GM12878 (cell line): ENCODE results near the gene SLC25A3. TPM values are rescaled to one million over a fixed set of nuclear protein-coding genes. Genes with fewer than 3 reads are reported as not detected.

Experiments used
- BCL11A ChIP-seq: IDR thresholded peaks from 2 replicates; pipeline ENCODE4 v1.6.1; 2011; ENCODE audit warnings: low read depth, low read length
- BHLHE40 ChIP-seq, 2 experiments: fragments of 450-650 bp in 1 of 2; IDR thresholded peaks; 2 replicates each; pipeline ENCODE4 v1.6.1; 2011 to 2017; ENCODE audit warnings: low read depth in 2 of 2, borderline replicate concordance in 1 of 2, improper control_type of control experiment in 1 of 2, low read length in 1 of 2, mild to moderate bottlenecking in 1 of 2
- HDGF ChIP-seq: fragments of 450-650 bp; IDR thresholded peaks from 2 replicates; pipeline ENCODE4 v1.6.1; 2016; ENCODE audit warnings: antibody characterized with exemption
- MEF2A ChIP-seq: IDR thresholded peaks from 2 replicates; pipeline ENCODE4 v1.6.1; 2011; ENCODE audit warnings: low read depth, mild to moderate bottlenecking, low read length, moderate library complexity; ENCODE audit not compliant: insufficient read depth
- MTA2 ChIP-seq: fragments of 450-650 bp; IDR thresholded peaks from 2 replicates; pipeline ENCODE4 v1.6.1; 2016; ENCODE audit warnings: low read depth, mild to moderate bottlenecking, moderate library complexity
- polyA plus RNA-seq, 11 experiments: library from polyadenylated mRNA; depleted of rRNA in 4 of 11; unstranded in 6 of 11; stranded (reverse) in 5 of 11; fragments of >200 nt; fragmentation: Nextera tagmentation in 4 of 11; fragmentation: Illumina TruSeq in 1 of 11; extraction: Ambion mirVana in 4 of 11; extraction: Trizol in 1 of 11; gene quantifications; 1 replicate in 1 of 11; 2 replicates in 10 of 11; pipeline versions ENCODE4 v1.2.1 to v1.2.3, GENCODE V29; 2011 to 2016; ENCODE audit warnings: inconsistent platforms in 2 of 11, missing spikeins in 2 of 11, low read depth in 1 of 11
- total RNA-seq, 4 experiments: library from RNA; depleted of rRNA in 3 of 4; stranded (reverse); fragments of >200 nt in 3 of 4; fragmentation: Illumina TruSeq in 1 of 4; extraction: Trizol in 1 of 4; gene quantifications; 2 replicates each; pipeline versions ENCODE4 v1.2.1 to v1.2.3, GENCODE V29; 2013 to 2021
- TF ChIP-seq, protein P1 (sequence below): fragments of 450-650 bp; IDR thresholded peaks from 2 replicates; pipeline ENCODE4 v1.6.1; 2017; ENCODE audit warnings: mild to moderate bottlenecking, moderate library complexity
- TF ChIP-seq, protein P2 (sequence below), 3 experiments: IDR thresholded peaks in 2 of 3; conservative IDR thresholded peaks in 1 of 3; 2 replicates each; pipeline ENCODE4 v1.5.1; 2011; ENCODE audit warnings: low read depth in 3 of 3, low read length in 3 of 3, mild to moderate bottlenecking in 3 of 3, control low read depth in 2 of 3, moderate library complexity in 2 of 3, inconsistent platforms in 1 of 3, mixed read lengths in 1 of 3; ENCODE audit not compliant: control insufficient read depth in 2 of 3, insufficient read depth in 1 of 3; ENCODE audit errors: extremely low read depth in 1 of 3
- TF ChIP-seq, protein P3 (sequence below): IDR thresholded peaks from 2 replicates; pipeline ENCODE4 v1.6.1; 2011; ENCODE audit warnings: low read depth, low read length, improper control_type of control experiment, borderline replicate concordance
- TF ChIP-seq, protein P4 (sequence below): fragments of 450-650 bp; IDR thresholded peaks from 2 replicates; pipeline ENCODE4 v1.6.1; 2017; ENCODE audit warnings: mild to moderate bottlenecking, moderate library complexity

The SLC25A3 gene
- total and polyA plus RNA-seq, 10 of the 15 experiments (the other 5 are each of a cell fraction or from before 2014, with no cell fraction given), result 314 to 700 (median 589) TPM

DNA sequence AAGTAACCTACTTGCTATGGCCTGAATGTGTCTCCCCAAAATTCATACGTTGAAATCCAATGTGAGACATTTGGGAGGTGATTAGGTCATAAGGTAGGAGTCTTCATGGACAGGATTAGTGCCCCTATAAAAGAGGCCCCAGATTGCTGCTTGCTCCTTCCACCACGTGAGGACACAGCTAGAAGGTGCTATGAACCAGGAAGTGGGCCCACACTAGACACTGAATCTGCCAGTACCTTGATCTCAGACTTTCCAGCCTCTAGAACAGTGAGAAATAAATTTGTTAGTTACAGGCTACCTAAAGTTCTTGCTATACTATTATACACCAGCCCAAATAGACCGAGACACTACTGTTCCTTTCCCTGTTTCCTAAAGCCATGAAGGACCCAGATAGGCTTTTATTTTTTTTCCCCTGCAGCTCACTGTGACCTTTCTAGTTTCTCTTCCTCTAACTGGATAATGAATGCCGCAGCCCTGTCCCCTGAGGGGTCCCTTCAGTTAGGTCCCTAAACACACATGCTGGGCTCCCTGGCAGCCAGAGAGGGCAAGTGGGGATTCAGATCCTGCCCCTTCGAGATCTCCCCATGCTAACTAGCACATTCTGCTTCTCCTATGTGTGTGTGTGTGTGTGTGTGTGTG is 19.3 kb downstream of the SLC25A3 start (continued):
- TF ChIP-seq, protein P1, sequence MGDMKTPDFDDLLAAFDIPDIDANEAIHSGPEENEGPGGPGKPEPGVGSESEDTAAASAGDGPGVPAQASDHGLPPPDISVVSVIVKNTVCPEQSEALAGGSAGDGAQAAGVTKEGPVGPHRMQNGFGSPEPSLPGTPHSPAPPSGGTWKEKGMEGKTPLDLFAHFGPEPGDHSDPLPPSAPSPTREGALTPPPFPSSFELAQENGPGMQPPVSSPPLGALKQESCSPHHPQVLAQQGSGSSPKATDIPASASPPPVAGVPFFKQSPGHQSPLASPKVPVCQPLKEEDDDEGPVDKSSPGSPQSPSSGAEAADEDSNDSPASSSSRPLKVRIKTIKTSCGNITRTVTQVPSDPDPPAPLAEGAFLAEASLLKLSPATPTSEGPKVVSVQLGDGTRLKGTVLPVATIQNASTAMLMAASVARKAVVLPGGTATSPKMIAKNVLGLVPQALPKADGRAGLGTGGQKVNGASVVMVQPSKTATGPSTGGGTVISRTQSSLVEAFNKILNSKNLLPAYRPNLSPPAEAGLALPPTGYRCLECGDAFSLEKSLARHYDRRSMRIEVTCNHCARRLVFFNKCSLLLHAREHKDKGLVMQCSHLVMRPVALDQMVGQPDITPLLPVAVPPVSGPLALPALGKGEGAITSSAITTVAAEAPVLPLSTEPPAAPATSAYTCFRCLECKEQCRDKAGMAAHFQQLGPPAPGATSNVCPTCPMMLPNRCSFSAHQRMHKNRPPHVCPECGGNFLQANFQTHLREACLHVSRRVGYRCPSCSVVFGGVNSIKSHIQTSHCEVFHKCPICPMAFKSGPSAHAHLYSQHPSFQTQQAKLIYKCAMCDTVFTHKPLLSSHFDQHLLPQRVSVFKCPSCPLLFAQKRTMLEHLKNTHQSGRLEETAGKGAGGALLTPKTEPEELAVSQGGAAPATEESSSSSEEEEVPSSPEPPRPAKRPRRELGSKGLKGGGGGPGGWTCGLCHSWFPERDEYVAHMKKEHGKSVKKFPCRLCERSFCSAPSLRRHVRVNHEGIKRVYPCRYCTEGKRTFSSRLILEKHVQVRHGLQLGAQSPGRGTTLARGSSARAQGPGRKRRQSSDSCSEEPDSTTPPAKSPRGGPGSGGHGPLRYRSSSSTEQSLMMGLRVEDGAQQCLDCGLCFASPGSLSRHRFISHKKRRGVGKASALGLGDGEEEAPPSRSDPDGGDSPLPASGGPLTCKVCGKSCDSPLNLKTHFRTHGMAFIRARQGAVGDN, result peak; percentile 87
- TF ChIP-seq BHLHE40 (IDR thresholded peaks at IDR 0.05; ENCODE audit: borderline replicate concordance in 1 of 2, low read depth in 2 of 2, low read length in 1 of 2) (peak; percentile 49 to 72; a peak in 2 of 4 replicates), MTA2 (peak; percentile 81), MEF2A (no peak), HDGF (peak; percentile 94), BCL11A (0 out of 2 replicates have a peak, but pooled peaks have one; percentile 28)
- TF ChIP-seq, protein P2, sequence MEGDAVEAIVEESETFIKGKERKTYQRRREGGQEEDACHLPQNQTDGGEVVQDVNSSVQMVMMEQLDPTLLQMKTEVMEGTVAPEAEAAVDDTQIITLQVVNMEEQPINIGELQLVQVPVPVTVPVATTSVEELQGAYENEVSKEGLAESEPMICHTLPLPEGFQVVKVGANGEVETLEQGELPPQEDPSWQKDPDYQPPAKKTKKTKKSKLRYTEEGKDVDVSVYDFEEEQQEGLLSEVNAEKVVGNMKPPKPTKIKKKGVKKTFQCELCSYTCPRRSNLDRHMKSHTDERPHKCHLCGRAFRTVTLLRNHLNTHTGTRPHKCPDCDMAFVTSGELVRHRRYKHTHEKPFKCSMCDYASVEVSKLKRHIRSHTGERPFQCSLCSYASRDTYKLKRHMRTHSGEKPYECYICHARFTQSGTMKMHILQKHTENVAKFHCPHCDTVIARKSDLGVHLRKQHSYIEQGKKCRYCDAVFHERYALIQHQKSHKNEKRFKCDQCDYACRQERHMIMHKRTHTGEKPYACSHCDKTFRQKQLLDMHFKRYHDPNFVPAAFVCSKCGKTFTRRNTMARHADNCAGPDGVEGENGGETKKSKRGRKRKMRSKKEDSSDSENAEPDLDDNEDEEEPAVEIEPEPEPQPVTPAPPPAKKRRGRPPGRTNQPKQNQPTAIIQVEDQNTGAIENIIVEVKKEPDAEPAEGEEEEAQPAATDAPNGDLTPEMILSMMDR (IDR thresholded peaks at IDR 0.05 in 2 of 3, conservative IDR thresholded peaks at IDR 0.05 in 1 of 3; ENCODE audit: control insufficient read depth in 2 of 3, extremely low read depth in 1 of 3, insufficient read depth in 1 of 3, low read depth in 3 of 3, low read length in 3 of 3), result 0 out of 6 replicates have a peak, but pooled peaks of 1 of the 3 experiments have one; percentile 8
- TF ChIP-seq, protein P3, sequence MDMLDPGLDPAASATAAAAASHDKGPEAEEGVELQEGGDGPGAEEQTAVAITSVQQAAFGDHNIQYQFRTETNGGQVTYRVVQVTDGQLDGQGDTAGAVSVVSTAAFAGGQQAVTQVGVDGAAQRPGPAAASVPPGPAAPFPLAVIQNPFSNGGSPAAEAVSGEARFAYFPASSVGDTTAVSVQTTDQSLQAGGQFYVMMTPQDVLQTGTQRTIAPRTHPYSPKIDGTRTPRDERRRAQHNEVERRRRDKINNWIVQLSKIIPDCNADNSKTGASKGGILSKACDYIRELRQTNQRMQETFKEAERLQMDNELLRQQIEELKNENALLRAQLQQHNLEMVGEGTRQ, result peak; percentile 22; the same call in 1 of the 2 replicates
- TF ChIP-seq, protein P4, sequence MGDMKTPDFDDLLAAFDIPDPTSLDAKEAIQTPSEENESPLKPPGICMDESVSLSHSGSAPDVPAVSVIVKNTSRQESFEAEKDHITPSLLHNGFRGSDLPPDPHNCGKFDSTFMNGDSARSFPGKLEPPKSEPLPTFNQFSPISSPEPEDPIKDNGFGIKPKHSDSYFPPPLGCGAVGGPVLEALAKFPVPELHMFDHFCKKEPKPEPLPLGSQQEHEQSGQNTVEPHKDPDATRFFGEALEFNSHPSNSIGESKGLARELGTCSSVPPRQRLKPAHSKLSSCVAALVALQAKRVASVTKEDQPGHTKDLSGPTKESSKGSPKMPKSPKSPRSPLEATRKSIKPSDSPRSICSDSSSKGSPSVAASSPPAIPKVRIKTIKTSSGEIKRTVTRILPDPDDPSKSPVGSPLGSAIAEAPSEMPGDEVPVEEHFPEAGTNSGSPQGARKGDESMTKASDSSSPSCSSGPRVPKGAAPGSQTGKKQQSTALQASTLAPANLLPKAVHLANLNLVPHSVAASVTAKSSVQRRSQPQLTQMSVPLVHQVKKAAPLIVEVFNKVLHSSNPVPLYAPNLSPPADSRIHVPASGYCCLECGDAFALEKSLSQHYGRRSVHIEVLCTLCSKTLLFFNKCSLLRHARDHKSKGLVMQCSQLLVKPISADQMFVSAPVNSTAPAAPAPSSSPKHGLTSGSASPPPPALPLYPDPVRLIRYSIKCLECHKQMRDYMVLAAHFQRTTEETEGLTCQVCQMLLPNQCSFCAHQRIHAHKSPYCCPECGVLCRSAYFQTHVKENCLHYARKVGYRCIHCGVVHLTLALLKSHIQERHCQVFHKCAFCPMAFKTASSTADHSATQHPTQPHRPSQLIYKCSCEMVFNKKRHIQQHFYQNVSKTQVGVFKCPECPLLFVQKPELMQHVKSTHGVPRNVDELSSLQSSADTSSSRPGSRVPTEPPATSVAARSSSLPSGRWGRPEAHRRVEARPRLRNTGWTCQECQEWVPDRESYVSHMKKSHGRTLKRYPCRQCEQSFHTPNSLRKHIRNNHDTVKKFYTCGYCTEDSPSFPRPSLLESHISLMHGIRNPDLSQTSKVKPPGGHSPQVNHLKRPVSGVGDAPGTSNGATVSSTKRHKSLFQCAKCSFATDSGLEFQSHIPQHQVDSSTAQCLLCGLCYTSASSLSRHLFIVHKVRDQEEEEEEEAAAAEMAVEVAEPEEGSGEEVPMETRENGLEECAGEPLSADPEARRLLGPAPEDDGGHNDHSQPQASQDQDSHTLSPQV, result 0 out of 2 replicates have a peak, but pooled peaks have one; percentile 19
- TF ChIP-seq, all 136 proteins: peak for 32
